Activated CD8-positive, alpha-beta memory T cell treated with anti-CD3 and anti-CD28 coated beads, Interleukin-2, amount 50 U/mL, for 1 hour (primary cell): Measurements from ENCODE around the gene BRCA1.
"Not testable (repeated sequence)": the region's sequence is repeated elsewhere in the genome, so short reads cannot be mapped to it uniquely, and the experiment has no call there.

Source experiments
- DNase-seq: peaks from one replicate; pipeline ENCODE4 v3.0.0-alpha.2; 2020; ENCODE audit errors: extremely low read depth

BRCA1 gene

DNA sequence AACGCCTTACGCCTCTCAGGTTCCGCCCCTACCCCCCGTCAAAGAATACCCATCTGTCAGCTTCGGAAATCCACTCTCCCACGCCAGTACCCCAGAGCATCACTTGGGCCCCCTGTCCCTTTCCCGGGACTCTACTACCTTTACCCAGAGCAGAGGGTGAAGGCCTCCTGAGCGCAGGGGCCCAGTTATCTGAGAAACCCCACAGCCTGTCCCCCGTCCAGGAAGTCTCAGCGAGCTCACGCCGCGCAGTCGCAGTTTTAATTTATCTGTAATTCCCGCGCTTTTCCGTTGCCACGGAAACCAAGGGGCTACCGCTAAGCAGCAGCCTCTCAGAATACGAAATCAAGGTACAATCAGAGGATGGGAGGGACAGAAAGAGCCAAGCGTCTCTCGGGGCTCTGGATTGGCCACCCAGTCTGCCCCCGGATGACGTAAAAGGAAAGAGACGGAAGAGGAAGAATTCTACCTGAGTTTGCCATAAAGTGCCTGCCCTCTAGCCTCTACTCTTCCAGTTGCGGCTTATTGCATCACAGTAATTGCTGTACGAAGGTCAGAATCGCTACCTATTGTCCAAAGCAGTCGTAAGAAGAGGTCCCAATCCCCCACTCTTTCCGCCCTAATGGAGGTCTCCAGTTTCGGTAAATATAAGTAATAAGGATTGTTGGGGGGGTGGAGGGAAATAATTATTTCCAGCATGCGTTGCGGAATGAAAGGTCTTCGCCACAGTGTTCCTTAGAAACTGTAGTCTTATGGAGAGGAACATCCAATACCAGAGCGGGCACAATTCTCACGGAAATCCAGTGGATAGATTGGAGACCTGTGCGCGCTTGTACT, at the start of gene BRCA1:
TSS of gene BRCA1 (minus strand) at position 232 of the 834 bp plus-strand sequence. CDS start 1,268 bp downstream, outside the sequence.
- DNase-seq = peak; percentile 81

DNA sequence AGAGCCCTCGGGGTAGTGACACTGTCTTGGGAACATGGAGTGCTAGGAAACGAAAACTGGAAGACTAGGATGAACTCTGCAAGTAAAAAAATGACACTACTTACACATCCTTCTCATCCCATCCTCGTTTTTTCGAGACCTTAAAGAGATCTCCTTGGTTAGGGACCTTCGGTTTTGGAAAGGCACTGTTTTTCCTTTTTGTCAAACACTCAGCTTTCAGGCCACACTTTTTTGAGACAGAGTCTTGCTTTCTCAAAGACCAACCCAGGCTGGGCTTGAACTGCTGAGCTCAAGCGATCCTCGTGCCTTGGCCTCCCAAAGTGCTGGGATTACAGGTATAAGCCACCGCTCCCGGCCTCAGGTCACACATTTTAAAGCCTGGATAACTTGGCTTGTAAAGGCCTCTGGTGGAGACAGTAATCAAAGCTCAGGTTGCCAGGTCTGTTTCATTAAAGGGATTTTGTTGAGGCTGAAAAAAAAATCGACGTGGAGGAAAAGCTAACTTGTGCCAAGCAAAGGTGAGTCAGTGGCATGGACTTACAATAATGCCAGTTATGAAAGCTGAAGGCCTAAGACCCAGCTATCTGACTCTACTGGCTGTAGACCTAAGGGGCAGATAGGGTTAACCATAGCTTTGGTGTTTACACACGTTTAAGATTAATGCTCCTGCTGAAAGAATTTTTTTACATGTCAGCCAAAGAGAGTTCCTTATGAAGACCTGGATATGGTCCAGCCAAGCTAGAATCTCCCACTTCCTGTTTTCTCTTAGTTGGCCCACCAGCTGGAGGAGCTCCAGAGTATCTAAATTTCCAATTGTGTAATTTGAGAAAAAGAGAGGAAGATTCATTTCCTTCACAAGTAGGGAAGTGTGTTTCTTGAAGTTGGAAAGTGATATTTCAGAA, 46.7 kb upstream of the BRCA1 start:
- no peak for DNase-seq

DNA sequence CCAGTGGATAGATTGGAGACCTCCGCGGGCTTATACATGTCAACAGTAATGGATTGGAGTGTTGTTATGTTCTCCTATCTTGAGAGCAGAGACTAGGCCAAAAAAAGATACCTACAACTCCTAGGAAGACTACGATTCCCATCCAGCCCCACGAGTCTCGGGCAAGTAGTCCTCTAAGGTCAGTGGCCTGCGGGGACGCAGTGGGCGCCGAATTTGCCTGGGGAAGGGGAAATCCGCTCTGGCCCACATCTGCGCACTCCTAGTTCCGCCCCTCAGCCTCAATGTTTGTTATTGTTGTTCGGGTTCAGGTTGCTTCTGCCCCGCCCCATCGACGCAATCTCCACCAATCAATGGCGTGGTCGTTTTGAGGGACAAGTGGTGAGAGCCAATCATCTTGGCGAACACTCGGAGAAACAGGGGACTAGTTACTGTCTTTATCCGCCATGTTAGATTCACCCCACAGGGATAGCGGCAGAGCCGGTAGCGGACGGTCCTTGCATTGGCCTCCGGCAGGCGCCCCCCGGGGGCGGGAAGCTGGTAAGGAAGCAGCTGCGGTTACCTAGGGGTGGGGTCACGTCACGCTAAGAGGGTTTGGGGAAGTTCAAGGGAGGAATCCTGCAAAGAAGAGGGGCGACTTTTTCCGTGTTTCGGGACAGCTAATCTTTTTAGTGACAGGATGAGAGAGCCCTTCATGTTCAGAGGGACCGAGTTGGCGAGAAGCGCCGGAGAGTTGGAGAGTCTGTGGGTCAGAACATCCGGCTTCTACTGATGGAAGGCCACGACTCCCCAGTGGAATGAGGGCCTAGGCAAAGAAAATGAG, 45.8 kb upstream of the BRCA1 start, which contains the start of gene NBR1:
TSS of gene NBR1 (plus strand) at position 449 of the 820 bp plus-strand sequence. CDS start 4,586 bp downstream, outside the sequence.
- peak; percentile 88 for DNase-seq

DNA sequence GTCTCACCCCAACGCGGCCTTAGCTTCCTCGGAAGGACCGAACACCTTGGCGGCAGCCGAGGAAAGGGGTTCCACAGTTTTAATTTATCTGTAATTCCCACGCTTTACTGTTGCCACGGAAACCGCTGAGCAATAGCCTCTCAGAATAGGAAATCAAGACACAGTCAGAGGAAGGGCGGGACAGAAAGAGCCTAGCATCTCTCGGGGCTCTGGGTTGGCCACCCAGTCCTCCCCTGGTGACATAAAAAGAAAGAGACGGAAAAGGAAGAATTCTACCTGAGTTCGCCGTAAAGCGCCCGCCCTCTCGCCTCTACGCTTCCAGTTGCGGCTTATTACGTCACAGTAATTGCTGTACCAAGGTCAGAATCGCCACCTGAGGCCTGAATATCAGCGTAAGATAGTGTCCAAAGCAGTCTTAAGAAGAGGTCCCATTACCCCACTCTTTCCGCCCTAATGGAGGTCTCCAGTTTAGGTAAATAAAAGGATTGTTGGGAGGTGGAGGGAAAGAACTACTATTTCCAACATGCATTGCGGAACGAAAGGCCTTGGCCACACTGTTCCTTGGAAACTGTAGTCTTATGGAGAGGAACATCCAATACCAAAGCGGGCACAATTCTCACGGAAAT, 45.1 kb upstream of the BRCA1 start:
- DNase-seq = peak; percentile 72

DNA sequence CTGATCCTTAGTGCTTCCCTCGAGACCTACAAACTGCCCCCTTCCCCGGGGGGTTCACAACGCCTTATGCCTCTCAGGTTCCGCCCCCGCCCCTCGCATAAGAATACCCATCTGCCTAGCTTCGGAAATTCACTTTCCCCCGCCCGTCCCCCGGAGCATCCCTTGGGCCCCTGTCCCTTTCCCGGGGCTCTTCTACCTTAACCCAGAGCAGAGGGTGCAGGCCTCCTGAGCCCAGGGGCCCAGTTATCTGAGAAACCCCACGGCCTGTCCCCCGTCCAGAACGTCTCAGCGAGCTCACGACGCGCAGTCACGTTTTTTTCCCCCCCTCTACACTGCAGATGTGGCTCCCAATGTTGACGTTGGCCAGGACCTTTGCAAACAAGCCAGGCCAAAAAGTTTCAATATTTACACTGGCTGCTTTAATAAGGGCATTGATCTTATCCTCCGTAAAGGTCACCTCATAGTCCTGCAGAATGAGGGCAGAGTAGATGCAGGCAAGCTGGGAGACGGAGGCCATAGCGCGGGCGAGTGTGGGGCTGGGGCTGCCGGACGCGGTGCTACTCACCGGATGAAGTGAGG, 44.5 kb upstream of the BRCA1 start:
- DNase-seq = no peak

DNA sequence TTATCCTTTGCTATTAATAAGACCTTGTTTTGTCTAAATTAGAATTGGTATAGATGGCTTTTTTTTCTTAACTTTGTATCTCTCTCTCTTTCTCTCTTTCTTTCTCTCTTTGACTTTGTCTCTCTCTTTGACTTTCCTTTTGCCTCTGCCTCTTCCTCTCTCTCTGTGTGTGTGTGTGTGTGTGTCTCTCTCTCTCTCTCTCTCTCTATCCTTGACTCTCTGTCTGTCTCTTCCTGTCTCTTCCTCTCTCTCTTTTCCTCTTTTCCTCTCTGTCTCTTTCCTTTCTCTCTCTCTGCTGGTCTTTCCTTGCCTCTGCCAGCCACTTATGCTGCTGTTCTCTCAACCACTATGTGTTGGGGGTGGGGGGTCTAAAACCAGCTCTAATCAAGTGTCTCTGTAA, 40.8 kb upstream of the BRCA1 start:
- DNase-seq = not testable (repeated sequence)

DNA sequence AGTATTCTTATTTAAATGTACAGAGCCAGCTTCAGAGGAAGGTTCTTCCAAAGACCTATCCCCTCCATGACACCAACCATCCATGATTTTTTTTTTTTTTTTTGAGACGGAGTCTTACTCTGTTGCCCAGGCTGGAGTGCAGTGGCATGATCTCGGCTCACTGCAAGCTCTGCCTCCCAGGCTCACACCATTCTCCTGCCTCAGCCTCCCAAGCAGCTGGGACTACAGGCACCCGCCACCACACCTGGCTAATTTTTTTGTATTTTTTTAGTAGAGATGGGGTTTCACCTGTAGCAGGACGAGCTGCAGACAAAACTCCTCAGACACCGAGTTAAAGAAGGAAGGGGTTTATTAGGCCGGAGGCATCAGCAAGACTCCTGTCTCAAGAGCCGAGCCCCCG, 34.8 kb upstream of the BRCA1 start:
- DNase-seq = not testable (repeated sequence)

DNA sequence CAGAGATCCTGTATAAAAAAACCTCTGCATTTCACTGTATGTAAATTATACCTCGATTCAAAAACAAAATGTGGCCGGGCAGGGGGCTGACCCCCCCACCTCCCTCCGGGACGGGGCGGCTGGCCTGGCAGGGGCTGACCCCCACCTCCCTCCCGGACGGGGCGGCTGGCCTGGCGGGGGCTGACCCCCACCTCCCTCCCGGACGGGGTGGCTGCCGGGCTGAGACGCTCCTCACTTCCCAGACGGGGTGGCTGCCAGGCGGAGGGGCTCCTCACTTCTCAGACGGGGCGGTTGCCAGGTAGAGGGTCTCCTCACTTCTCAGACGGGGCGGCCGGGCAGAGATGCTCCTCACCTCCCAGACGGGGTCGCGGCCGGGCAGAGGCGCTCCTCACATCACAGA, 34.1 kb upstream of the BRCA1 start:
- not testable (repeated sequence) for DNase-seq

DNA sequence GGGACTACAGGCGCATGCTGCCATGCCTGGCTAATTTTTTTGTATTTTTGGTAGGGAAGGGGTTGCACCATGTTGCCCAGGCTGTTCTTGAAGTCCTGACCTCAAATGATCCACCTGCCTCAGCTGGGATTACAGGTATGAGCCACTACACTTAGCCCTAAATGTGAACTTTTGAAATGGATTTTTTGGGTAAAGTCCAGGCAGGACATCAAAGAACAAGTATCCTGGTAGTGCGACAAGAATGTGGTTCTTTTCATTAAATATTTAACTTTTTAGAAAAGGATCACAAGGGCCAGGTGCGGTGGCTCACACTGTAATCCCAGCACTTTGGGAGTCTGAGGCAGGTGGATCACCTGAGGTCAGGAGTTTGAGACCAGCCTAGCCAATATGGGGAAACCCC, 30.5 kb upstream of the BRCA1 start:
- no peak for DNase-seq

DNA sequence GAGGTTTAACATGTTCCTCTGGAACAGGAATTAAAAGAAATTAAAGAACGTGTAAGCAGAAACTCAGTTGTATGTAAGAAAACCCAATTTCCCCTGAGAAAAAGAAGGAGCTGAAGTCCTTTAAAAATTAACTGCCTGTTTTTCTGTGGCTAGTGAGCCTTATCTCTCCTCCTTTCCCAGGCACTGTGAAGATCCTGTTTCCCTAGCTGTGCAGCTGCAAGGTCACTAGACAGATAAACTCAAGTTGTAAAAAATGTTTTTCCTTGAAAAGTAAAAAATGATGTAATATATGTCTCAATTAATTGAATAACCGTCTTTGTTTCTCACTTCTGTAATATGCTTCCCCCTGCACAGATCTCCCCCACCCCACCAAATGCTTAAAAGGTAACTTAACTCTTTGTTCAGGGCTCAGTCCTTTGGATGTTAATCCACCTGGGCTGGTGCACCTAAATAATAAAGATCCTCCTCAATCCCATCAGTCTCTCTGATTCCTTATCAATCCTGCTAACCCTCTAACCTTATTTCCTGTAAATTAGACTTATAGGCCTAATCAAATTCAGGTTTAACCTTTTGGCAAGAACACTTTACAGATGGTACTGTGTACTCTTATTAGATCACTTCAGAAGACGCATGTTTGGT, 28.2 kb upstream of the BRCA1 start:
- not testable (repeated sequence) for DNase-seq

DNA sequence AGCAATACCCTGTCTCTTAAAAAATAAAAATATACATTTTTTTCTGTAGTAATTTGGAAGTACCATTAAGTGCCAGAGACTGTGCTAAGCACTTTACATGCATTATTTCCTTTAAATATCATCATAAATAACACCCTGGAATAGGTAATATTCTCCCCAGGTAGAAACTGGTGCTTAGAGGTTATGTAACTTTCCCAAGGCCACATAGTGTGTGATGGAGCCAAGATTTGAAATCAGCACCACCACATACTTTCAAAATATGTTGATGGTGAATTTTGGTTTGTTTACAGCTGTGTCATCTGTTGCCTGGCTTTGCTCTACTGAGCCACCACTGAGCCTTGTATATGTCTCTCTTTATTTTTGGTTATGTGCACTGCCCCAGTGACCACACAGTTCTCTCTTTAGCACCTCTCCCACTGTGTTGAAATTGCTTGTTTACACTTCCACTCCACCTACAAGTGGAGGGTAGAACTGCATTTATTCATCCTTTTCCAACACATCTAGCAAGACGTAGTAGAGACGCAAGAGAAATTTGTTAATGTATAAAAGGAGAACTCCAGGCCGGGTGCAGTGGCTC, 26.8 kb upstream of the BRCA1 start:
- DNase-seq = no peak

DNA sequence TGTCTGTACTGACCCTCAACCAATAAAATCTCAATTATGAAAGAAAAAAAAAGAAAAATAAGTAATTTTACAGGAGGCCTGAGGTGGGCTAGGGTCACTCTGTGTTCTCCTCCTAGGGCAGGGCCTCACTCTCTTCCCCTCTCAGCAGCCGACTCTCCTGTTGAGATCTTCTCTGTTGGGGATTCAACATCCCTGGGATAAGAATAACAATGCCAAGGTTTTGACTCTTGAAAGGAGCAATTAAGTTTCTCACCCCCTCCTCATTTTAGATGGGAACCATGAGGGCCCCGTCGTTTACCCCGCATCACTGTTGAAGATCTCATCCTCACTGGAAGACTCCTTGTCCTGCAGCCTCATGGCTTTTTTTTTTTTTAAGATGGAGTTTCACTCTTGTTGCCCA, 21.5 kb upstream of the BRCA1 start:
- no peak for DNase-seq

DNA sequence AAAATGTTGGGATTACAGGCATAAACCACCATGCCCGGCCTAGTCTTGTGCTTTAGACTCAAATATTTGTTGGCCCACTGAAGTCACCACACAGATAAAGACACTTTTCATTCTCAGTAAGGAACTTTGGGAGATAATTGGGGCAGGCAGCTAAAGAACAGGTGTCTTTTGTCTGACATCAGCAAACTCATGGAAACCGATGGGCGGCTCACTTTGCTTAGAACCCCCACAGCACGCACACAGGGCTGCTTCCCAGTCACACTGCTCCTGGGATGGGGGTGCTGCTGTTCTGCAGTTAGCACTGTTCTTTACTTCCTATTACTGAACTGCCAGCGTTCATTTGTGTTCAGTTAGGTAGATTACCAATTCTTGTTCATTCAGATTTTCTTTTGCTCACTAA, 18.0 kb upstream of the BRCA1 start:
- DNase-seq = no peak

DNA sequence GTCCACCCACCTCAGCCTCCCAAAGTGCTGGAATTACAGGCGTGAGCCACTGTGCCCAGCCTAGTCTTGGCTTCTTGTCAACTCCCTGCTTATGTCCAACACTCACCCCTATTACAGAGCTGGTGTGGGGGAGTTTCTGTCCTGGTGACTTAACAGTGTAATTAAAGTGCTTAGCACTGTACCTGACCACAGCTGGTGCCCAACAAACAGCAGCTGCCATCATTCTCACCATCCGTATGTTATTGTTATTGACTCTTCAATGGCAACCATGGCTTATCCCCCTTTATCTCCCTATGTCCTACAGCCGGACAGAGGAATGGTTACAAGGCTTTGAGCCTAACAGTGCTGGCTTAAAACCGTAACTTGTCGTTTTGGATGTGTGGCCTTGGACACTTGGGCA, 17.0 kb upstream of the BRCA1 start:
- DNase-seq = no peak

DNA sequence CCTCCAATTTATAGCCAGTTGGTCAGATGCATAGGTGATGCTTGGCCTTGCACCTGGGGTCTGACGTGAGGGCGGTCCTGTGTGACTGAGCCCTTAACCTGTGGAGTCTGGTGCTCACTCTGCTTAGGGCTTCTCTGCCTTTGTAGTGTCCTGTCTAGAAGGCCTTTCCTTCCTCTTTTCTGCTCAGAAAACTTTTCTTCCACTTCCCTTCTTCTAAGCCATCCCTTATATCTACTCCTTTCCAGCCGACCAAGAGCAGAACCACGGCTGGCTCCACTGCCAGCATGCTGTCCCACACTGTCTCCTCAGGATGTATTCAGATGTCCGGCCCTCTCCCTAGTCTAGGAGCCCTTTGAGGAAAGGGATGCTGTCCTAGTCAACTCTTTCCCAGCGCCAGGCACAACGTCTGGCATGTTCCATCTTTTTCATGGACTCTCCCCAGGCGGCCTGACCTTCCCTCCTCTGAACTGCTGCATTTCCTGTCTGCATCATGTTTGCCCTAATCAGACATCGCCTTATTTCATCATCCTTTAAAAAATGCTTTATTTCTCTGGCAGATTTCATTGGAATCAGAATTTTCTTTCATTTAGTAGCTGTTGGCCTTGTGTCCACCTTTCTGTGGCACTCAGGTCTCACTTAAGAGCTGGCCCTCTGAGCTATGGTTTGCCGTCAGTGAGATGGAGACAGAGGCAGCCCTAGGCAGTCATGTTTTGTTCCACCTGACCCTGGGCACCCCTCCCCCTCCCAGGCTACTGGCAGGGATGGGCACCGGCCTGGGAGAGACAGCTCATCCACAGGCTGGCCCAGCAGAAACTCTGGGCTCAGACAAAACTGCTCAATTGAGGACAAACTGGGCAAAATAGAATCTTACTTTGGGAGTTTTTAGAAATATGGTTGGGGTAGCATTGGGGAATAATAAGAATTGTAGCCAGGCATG, 15.5 kb upstream of the BRCA1 start:
- no peak for DNase-seq

DNA sequence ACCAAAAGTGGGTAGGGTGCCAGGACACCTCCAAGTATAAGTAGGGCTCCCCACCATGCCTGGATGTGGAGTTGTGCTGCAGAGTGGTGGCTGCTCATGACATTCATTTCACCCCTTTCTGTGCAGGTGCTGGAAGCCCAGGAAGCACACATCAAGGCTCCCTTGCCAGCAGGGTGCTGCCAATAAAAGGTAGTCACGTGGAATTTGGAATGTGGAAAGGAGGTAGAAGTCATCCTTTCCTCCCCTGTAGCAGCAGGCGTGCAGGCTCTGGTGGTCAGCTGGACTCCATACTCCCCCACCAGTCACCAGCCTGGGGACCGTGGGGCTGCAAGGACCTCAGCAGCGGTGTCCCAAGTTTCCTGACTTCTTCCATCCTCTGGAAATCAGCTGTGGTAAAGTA, 13.4 kb upstream of the BRCA1 start:
- DNase-seq = not testable (repeated sequence)

DNA sequence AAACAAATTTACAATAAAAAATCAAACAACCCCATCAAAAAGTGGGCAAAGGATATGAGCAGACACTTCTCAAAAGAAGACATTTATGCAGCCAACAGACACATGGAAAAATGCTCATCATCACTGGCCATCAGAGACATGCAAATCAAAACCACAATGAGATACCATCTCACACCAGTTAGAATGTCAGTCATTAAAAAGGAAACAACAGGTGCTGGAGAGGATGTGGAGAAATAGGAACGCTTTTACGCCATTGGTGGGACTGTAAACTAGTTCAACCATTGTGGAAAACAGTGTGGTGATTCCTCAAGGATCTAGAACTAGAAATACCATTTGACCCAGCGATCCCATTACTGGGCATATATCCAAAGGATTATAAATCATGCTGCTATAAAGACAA, 11.4 kb upstream of the BRCA1 start:
- DNase-seq = not testable (repeated sequence)

DNA sequence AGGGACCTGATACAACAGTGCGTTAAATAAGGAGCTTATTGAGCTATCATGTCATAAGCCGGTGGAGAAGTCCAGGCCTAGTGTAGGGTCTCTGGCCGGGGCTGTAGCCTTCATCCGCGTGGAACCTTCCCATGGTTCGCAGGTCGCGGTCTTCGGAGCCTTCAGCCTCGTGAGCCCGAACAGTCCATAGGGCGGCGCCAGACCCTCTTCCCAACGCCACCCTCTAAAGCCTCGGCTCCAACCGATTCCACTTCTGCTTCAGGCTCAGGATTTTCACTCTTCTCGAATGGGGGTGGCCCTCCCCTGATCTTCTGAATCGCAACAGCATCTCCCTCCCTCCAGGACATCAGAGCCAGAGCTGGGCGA, 10.3 kb upstream of the BRCA1 start:
- DNase-seq = no peak
